ENCODE results near the gene TBX2. TPM values are rescaled to one million over a fixed set of nuclear protein-coding genes. Genes with fewer than 3 reads are reported as not detected.

TBX2 gene
- total and polyA plus RNA-seq, 9 of the 15 experiments (the other 6 are each of a cell fraction or from before 2014, with no cell fraction given): 0.18 TPM; not detected in 8

GRCh38 chr17:61400066-61400716, 548 bp downstream of the TBX2 start (continued):
- peak in 1 of 3 experiments; percentile 71; a peak in 1 of 6 replicates for TF ChIP-seq ZBTB11 (CRISPR knock-in tag; IDR thresholded peaks at IDR 0.05)

- Histone ChIP-seq H3K36me3 (ENCODE audit: control insufficient read depth, insufficient read depth, low read length) (no peaks in the 10 kb centered on the region), H3K27ac (ENCODE audit: extremely low read depth, low read depth, low read length) (no peak overlapping the region), H3K9me1 (ENCODE audit: control insufficient read depth, insufficient read depth, low read length) (no peaks in the 10 kb centered on the region), H3K4me1 (replicated peaks in 1 of 2; ENCODE audit: control insufficient read depth in 2 of 2, insufficient read depth in 2 of 2, low read length in 2 of 2) (peaks cover 0 to 10% of the 10 kb centered on the region in 2 experiments; a peak in 2 of 5 replicates), H3K27me3 (ENCODE audit: control insufficient read depth in 2 of 2, insufficient read depth in 2 of 2, low read length in 2 of 2) (peaks cover 7 to 43% of the 10 kb centered on the region in 2 experiments; a peak in 3 of 5 replicates), H3K79me2 (ENCODE audit: control insufficient read depth, insufficient read depth, low read length) (no peaks in the 10 kb centered on the region), H3K9me3 (replicated peaks; ENCODE audit: control insufficient read depth, insufficient read depth, low read depth, low read length) (no peaks in the 10 kb centered on the region), H2AFZ (ENCODE audit: low read depth, low read length) (no peak overlapping the region), H4K20me1 (replicated peaks; ENCODE audit: control insufficient read depth, insufficient read depth, low read length) (no peaks in the 10 kb centered on the region), H3K9ac (ENCODE audit: insufficient read depth in 1 of 2, low read depth in 2 of 2, low read length in 2 of 2) (no peak overlapping the region), H3K4me2 (ENCODE audit: insufficient read depth, low read length) (no peak overlapping the region), H3K4me3 (no peak overlapping the region)
- ChIA-PET POLR2A (no interaction called here), CTCF (ENCODE audit: low intra/inter-chr PET ratio) (no interaction called here)
- intact Hi-C loops (cut with micrococcal nuclease): no loop called here
- WGBS (ENCODE audit: insufficient coverage, low coverage, missing lambda C conversion rate): 19% methylated on average over 20 of the region's 45 CpGs
- ATAC-seq: no peak
- FAIRE-seq: no peak
- TF ChIP-seq ZNF766 (CRISPR knock-in tag; conservative IDR thresholded peaks at IDR 0.05) (no peak), BCLAF1 (IDR thresholded peaks at IDR 0.05; ENCODE audit: borderline replicate concordance in 1 of 2, control insufficient read depth in 1 of 2, low read depth in 2 of 2, low read length in 1 of 2) (peak in 1 of 2 experiments; percentile 13; a peak in 1 of 4 replicates), ZBTB11 (CRISPR knock-in tag; IDR thresholded peaks at IDR 0.05) (peak in 1 of 3 experiments; percentile 96; a peak in 2 of 6 replicates)
- no TSS peak for BruUV-seq (replicated peaks)
- no peak for DNase-seq (ENCODE audit: extremely low read depth in 1 of 4, low spot score in 3 of 4)
- in situ Hi-C loops (cut with MboI): no loop called here
Observed at GRCh38 chr17:61400717-61401388, 1.2 kb downstream of the TBX2 start.
